ENCODE data around the gene IMPA2. TPM values are rescaled to one million over a fixed set of nuclear protein-coding genes. Genes with fewer than 3 reads are reported as not detected.

IMPA2 gene
- total and polyA plus RNA-seq, 2 of the 13 experiments (the other 11 are each of a cell fraction or from before 2014, with no cell fraction given), result 37.8 to 71.8 TPM

GRCh38 chr18:11947214-11948191 is 33.8 kb upstream of the IMPA2 start (continued):
- no peak for TF ChIP-seq ZNF318 (CRISPR knock-in tag; IDR thresholded peaks at IDR 0.05)
- 0 out of 2 replicates have a peak, but pooled peaks have one; percentile 53 for TF ChIP-seq FIP1L1 (IDR thresholded peaks at IDR 0.05; ENCODE audit: borderline replicate concordance, insufficient read depth, low read depth, low read length)
- no peak for TF ChIP-seq ZNF432 (CRISPR knock-in tag; IDR thresholded peaks at IDR 0.05; ENCODE audit: borderline replicate concordance)
- peak; percentile 59; the same call in 1 of the 2 replicates for TF ChIP-seq ZNF614 (CRISPR knock-in tag; IDR thresholded peaks at IDR 0.05; ENCODE audit: borderline replicate concordance)
- TF ChIP-seq ARID5B (CRISPR knock-in tag; IDR thresholded peaks at IDR 0.05), result peak; percentile 73
- TF ChIP-seq ZBTB49 (CRISPR knock-in tag; IDR thresholded peaks at IDR 0.05; ENCODE audit: borderline replicate concordance), result no peak
- no peak for TF ChIP-seq PRDM4 (CRISPR knock-in tag; IDR thresholded peaks at IDR 0.05; ENCODE audit: borderline replicate concordance)
- no peak for TF ChIP-seq ZNF781 (CRISPR knock-in tag; IDR thresholded peaks at IDR 0.05; ENCODE audit: borderline replicate concordance, not compliant biosample characterization)

Measured in HepG2 (cell line).